Prostate gland (tissue), 2 donors: ENCODE measurements around the gene CCDC141.

Experiments used
- CTCF ChIP-seq, 4 experiments: fragments of 200-600 bp in 2 of 4; fragments of 450-650 bp in 2 of 4; sonication (generic) in 2 of 4; IDR thresholded peaks; 1 replicate in 3 of 4; 2 replicates in 1 of 4; pipeline ENCODE4 v1.5.1; 2016 to 2019; ENCODE audit warnings: antibody characterized with exemption in 4 of 4, mild to moderate bottlenecking in 2 of 4, moderate library complexity in 2 of 4
- POLR2A ChIP-seq: fragments of 450-650 bp; IDR thresholded peaks from one replicate; pipeline ENCODE4 v1.6.1; 2016; ENCODE audit warnings: antibody characterized with exemption, mild to moderate bottlenecking

- TF ChIP-seq CTCF (IDR thresholded peaks at IDR 0.05): no peak
- no peak for TF ChIP-seq POLR2A
Observed at GRCh38 chr2:179081954-179082353, 32.0 kb upstream of the CCDC141 start.
